ENCODE measurements around the gene BICDL2.

DNA sequence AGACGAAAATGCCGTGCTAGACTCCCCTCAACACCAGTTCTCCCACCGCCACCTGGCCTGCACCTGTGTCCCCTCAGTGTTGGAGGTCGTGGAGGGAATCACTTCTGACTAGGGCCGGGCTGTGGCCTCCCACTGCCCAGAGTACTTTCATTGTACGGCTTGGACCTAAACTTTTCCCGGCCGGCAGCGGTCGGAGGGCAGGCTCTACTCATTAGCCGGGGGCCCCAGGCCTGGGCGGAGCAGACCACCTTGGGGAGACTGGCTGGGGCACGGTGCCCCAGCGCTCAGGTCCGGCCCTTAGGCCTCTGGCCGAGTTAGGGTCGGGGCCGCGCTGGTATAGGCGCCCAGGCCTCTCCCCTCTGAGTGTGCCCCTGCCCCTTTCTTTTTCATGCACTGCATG, 19.4 kb downstream of the BICDL2 start:
- TF ChIP-seq, protein P1, sequence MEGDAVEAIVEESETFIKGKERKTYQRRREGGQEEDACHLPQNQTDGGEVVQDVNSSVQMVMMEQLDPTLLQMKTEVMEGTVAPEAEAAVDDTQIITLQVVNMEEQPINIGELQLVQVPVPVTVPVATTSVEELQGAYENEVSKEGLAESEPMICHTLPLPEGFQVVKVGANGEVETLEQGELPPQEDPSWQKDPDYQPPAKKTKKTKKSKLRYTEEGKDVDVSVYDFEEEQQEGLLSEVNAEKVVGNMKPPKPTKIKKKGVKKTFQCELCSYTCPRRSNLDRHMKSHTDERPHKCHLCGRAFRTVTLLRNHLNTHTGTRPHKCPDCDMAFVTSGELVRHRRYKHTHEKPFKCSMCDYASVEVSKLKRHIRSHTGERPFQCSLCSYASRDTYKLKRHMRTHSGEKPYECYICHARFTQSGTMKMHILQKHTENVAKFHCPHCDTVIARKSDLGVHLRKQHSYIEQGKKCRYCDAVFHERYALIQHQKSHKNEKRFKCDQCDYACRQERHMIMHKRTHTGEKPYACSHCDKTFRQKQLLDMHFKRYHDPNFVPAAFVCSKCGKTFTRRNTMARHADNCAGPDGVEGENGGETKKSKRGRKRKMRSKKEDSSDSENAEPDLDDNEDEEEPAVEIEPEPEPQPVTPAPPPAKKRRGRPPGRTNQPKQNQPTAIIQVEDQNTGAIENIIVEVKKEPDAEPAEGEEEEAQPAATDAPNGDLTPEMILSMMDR (conservative IDR thresholded peaks at IDR 0.05; ENCODE audit: low read length) = no peak
- TF ChIP-seq EZH2phosphoT487 (IDR thresholded peaks at IDR 0.05; ENCODE audit: borderline replicate concordance) = no peak

All from Loucy (cell line).